H9 (cell line): Measurements from ENCODE around the gene SERPING1. TPM values are rescaled to one million over a fixed set of nuclear protein-coding genes. Genes with fewer than 3 reads are reported as not detected.

Experiments used
- DNase-seq: peaks from one replicate; pipeline ENCODE4 v3.0.0-alpha.2; 2017
- H2AFZ ChIP-seq: one replicate; pipeline ENCODE4 v1.6.1; 2013; ENCODE audit warnings: mild to moderate bottlenecking, low read length, control low read depth, moderate library complexity
- H2AK5ac ChIP-seq: 2 replicates; pipeline ENCODE4 v1.6.1; 2013; ENCODE audit warnings: low read length, control low read depth, mixed read lengths; ENCODE audit not compliant: insufficient read length
- H2BK120ac ChIP-seq: one replicate; pipeline ENCODE4 v1.6.1; 2013; ENCODE audit warnings: low read depth, mild to moderate bottlenecking, low read length, control low read depth, inconsistent platforms; ENCODE audit not compliant: poor library complexity, severe bottlenecking
- H2BK12ac ChIP-seq: 2 replicates; pipeline ENCODE4 v1.6.1; 2013; ENCODE audit warnings: low read length, control low read depth, mixed read lengths, low read depth; ENCODE audit not compliant: insufficient read length
- H2BK15ac ChIP-seq: 2 replicates; pipeline ENCODE4 v1.6.1; 2013; ENCODE audit warnings: low read depth, low read length, control low read depth
- H2BK20ac ChIP-seq: one replicate; pipeline ENCODE4 v1.6.1; 2013; ENCODE audit warnings: low read depth, mild to moderate bottlenecking, low read length, control low read depth, inconsistent platforms; ENCODE audit not compliant: poor library complexity, severe bottlenecking
- H2BK5ac ChIP-seq: 2 replicates; pipeline ENCODE4 v1.6.1; 2013; ENCODE audit warnings: low read length, control low read depth, mixed read lengths; ENCODE audit not compliant: insufficient read length
- H3K14ac ChIP-seq: 2 replicates; pipeline ENCODE4 v1.6.1; 2013; ENCODE audit warnings: low read length, control low read depth; ENCODE audit not compliant: insufficient read depth
- H3K18ac ChIP-seq: 2 replicates; pipeline ENCODE4 v1.6.1; 2013; ENCODE audit warnings: low read depth, mild to moderate bottlenecking, mixed read lengths, low read length, control low read depth; ENCODE audit not compliant: insufficient read length
- H3K23ac ChIP-seq: 2 replicates; pipeline ENCODE4 v1.6.1; 2013; ENCODE audit warnings: low read length, control low read depth, mixed read lengths, low read depth; ENCODE audit not compliant: insufficient read length
- H3K23me2 ChIP-seq: 2 replicates; pipeline ENCODE4 v1.6.1; 2013; ENCODE audit warnings: low read depth, mild to moderate bottlenecking, mixed read lengths, low read length, control low read depth; ENCODE audit not compliant: insufficient read length, poor library complexity, severe bottlenecking
- H3K27ac ChIP-seq: 2 replicates; pipeline ENCODE4 v1.5.1; 2013; ENCODE audit warnings: low read length, control low read depth, mixed read lengths, low read depth; ENCODE audit not compliant: insufficient read length
- H3K27me3 ChIP-seq: 2 replicates; pipeline ENCODE4 v1.6.1; 2013; ENCODE audit warnings: low read length, control low read depth, inconsistent platforms; ENCODE audit not compliant: insufficient read depth
- H3K4ac ChIP-seq: 2 replicates; pipeline ENCODE4 v1.6.1; 2013; ENCODE audit warnings: low read depth, mild to moderate bottlenecking, control low read depth, inconsistent platforms, low read length, moderate library complexity
- H3K4me1 ChIP-seq: 2 replicates; pipeline ENCODE4 v1.6.1; 2013; ENCODE audit warnings: low read length, control low read depth, inconsistent platforms; ENCODE audit not compliant: insufficient read depth
- H3K4me2 ChIP-seq: 2 replicates; pipeline ENCODE4 v1.6.1; 2013; ENCODE audit warnings: low read length, control low read depth, mixed read lengths; ENCODE audit not compliant: insufficient read length, insufficient read depth
- H3K56ac ChIP-seq: 2 replicates; pipeline ENCODE4 v1.6.1; 2013; ENCODE audit warnings: low read depth, mild to moderate bottlenecking, mixed read lengths, low read length, control low read depth; ENCODE audit not compliant: insufficient read length
- H3K79me1 ChIP-seq: 2 replicates; pipeline ENCODE4 v1.6.1; 2013; ENCODE audit warnings: low read depth, mild to moderate bottlenecking, moderate library complexity, low read length, control low read depth, inconsistent platforms; ENCODE audit not compliant: insufficient read depth, poor library complexity, severe bottlenecking
- H3K79me2 ChIP-seq: 2 replicates; pipeline ENCODE4 v1.6.1; 2013; ENCODE audit warnings: low read length, control low read depth, inconsistent platforms; ENCODE audit not compliant: insufficient read depth
- H3K9ac ChIP-seq: 2 replicates; pipeline ENCODE4 v1.6.1; 2013; ENCODE audit warnings: low read length, control low read depth, mixed read lengths; ENCODE audit not compliant: insufficient read length; ENCODE audit errors: extremely low read depth
- H3K9me3 ChIP-seq: one replicate; pipeline ENCODE4 v1.6.1; 2013; ENCODE audit warnings: low read depth, low read length, inconsistent platforms; ENCODE audit not compliant: control insufficient read depth
- H3T11ph ChIP-seq: one replicate; pipeline ENCODE4 v1.6.1; 2013; ENCODE audit warnings: mild to moderate bottlenecking, low read length, control low read depth, inconsistent platforms
- H4K20me1 ChIP-seq: one replicate; pipeline ENCODE4 v1.6.1; 2013; ENCODE audit not compliant: control insufficient read depth, insufficient read length, insufficient read depth
- H4K5ac ChIP-seq: 2 replicates; pipeline ENCODE4 v1.6.1; 2013; ENCODE audit warnings: low read depth, mild to moderate bottlenecking, mixed read lengths, low read length, control low read depth; ENCODE audit not compliant: insufficient read length
- H4K8ac ChIP-seq: replicated peaks from 2 replicates; pipeline ENCODE4 v1.6.1; 2013; ENCODE audit warnings: low read length, control low read depth, mixed read lengths, low read depth; ENCODE audit not compliant: insufficient read length
- H4K91ac ChIP-seq: 2 replicates; pipeline ENCODE4 v1.6.1; 2013; ENCODE audit warnings: low read depth, mild to moderate bottlenecking, moderate library complexity, mixed read lengths, low read length, control low read depth; ENCODE audit not compliant: insufficient read length
- H3K27ac Mint-ChIP-seq, 3 experiments: 2 replicates in 2 of 3; 3 replicates in 1 of 3; pipeline ENCODE4 v1.8.0; 2020 to 2021; ENCODE audit warnings: mixed read lengths in 3 of 3, mild to moderate bottlenecking in 1 of 3, moderate library complexity in 1 of 3
- H3K27me3 Mint-ChIP-seq: 2 replicates; pipeline ENCODE4 v1.8.0; 2021; ENCODE audit warnings: low read depth, mild to moderate bottlenecking, moderate library complexity, mixed read lengths
- H3K36me3 Mint-ChIP-seq, 3 experiments: 2 replicates in 2 of 3; 3 replicates in 1 of 3; pipeline ENCODE4 v1.8.0; 2020 to 2021; ENCODE audit warnings: low read depth in 3 of 3, mixed read lengths in 3 of 3; ENCODE audit not compliant: insufficient read depth in 1 of 3
- H3K4me1 Mint-ChIP-seq, 2 experiments: 2 replicates each; pipeline ENCODE4 v1.8.0; 2020; ENCODE audit warnings: mixed read lengths in 2 of 2
- H3K4me3 Mint-ChIP-seq, 2 experiments: 2 replicates in 1 of 2; 3 replicates in 1 of 2; pipeline ENCODE4 v1.8.0; 2020 to 2021; ENCODE audit warnings: mild to moderate bottlenecking in 2 of 2, mixed read lengths in 2 of 2, moderate library complexity in 1 of 2
- H3K9me3 Mint-ChIP-seq, 2 experiments: 2 replicates in 1 of 2; 3 replicates in 1 of 2; pipeline ENCODE4 v1.8.0; 2020; ENCODE audit warnings: mild to moderate bottlenecking in 2 of 2, mixed read lengths in 2 of 2, moderate library complexity in 1 of 2
- WGBS: extraction: QIAGEN DNeasy Blood & Tissue Kit; methylation state at CpG from one replicate; pipeline ENCODE4 v1.1.7; 2013; ENCODE audit warnings: missing lambda C conversion rate, low lambda C conversion rate, mixed read lengths; ENCODE audit not compliant: insufficient read length; ENCODE audit errors: extremely low coverage; 5-methylcytosine and 5-hydroxymethylcytosine counted together
- total RNA-seq: library from RNA; stranded (reverse); gene quantifications from 2 replicates; pipeline ENCODE4 v1.2.1, GENCODE V29; 2021
- TF ChIP-seq, protein P1 (sequence below): fragments of 200-600 bp; sonication (generic); conservative IDR thresholded peaks from 3 replicates; pipeline ENCODE4 v1.8.0; 2021; ENCODE audit warnings: antibody characterized with exemption, mild to moderate bottlenecking

Gene SERPING1
- total RNA-seq, 1 experiment from 2014 or later, result 35.2 TPM

DNA sequence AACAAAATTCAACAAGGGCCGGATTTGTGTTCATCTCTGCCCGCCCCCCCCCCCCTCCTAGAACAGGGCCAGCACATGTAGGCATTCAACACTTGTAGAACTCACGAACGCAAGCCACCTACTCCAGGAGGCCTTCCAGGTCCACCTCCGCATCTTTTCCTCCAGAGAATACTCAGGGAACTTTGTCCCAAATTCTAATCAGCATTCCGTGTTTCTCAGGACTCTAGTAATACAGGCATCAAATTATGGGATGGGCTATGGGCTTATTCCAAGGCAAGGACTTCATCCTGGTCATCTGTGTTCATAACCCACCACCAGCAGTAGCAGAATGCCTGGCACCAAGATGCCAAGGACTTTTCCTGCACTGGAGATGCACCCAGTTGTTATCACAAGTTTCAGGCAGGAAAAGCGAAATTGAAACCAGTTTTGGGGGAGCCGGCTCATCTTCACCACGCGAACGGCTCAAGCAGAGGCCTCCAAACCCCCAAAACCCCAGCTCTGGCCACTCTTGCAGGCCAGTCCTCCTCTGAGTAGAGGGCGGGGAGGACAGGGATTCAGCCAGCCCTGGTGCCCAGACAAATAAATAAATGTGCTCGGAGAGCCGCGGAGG is 30.5 kb upstream of the SERPING1 start:
- DNase-seq, result no peak
- Mint-ChIP-seq H3K4me3 (peak overlapping the region; percentile 86 to 89), H3K9me3 (no peaks in the 10 kb centered on the region), H3K36me3 (no peaks in the 10 kb centered on the region; a peak in 1 of 7 replicates), H3K27ac (peak overlapping the region in 1 of 3 experiments; percentile 62; a peak in 1 of 7 replicates), H3K27me3 (peaks cover 15% of the 10 kb centered on the region), H3K4me1 (peaks cover 29 to 32% of the 10 kb centered on the region in 2 experiments)
- no peak overlapping the region for H4K91ac ChIP-seq
- H3K4me1 ChIP-seq, result no peaks in the 10 kb centered on the region; the same call in 1 of the 2 replicates
- no peaks in the 10 kb centered on the region for H4K20me1 ChIP-seq
- H3K79me2 ChIP-seq, result no peaks in the 10 kb centered on the region
- no peak overlapping the region for H4K8ac ChIP-seq
- no peaks in the 10 kb centered on the region; the same call in 1 of the 2 replicates for H3K27me3 ChIP-seq
- H3K9ac ChIP-seq, result peak overlapping the region; percentile 42
- TF ChIP-seq, protein P1, sequence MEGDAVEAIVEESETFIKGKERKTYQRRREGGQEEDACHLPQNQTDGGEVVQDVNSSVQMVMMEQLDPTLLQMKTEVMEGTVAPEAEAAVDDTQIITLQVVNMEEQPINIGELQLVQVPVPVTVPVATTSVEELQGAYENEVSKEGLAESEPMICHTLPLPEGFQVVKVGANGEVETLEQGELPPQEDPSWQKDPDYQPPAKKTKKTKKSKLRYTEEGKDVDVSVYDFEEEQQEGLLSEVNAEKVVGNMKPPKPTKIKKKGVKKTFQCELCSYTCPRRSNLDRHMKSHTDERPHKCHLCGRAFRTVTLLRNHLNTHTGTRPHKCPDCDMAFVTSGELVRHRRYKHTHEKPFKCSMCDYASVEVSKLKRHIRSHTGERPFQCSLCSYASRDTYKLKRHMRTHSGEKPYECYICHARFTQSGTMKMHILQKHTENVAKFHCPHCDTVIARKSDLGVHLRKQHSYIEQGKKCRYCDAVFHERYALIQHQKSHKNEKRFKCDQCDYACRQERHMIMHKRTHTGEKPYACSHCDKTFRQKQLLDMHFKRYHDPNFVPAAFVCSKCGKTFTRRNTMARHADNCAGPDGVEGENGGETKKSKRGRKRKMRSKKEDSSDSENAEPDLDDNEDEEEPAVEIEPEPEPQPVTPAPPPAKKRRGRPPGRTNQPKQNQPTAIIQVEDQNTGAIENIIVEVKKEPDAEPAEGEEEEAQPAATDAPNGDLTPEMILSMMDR, result no peak
- H3K27ac ChIP-seq, result no peak overlapping the region
- H4K5ac ChIP-seq, result no peak overlapping the region
- H3K4me2 ChIP-seq, result peak overlapping the region; percentile 82
- H3K23ac ChIP-seq, result no peak overlapping the region
- no peak overlapping the region for H2BK5ac ChIP-seq
- WGBS, result no CpG with 5 or more reads among the region's 15 CpGs
- H2BK12ac ChIP-seq, result no peak overlapping the region
- 0 out of 2 replicates have a peak overlapping the region, but pooled peaks have one; percentile 26 for H3K14ac ChIP-seq
- H3K79me1 ChIP-seq, result no peaks in the 10 kb centered on the region
- no peak overlapping the region for H2BK15ac ChIP-seq
- peaks cover 8% of the 10 kb centered on the region for H3K23me2 ChIP-seq
- H2BK120ac ChIP-seq, result no peak overlapping the region
- H2BK20ac ChIP-seq, result no peak overlapping the region
- H2AK5ac ChIP-seq, result no peak overlapping the region
- H3K18ac ChIP-seq, result no peak overlapping the region
- no peaks in the 10 kb centered on the region for H3K9me3 ChIP-seq
- H3T11ph ChIP-seq, result no peak overlapping the region
- H2AFZ ChIP-seq, result no peak overlapping the region
- no peak overlapping the region for H3K56ac ChIP-seq
- H3K4ac ChIP-seq, result no peak overlapping the region
